NCI-H2107 treated with DMSO at 0.1 percent for 48 hours (cell line): ENCODE measurements around the gene GATB.

ENCODE experiments used
- DNase-seq: peaks from one replicate; lab custom pipeline; 2025; ENCODE audit not compliant: unreplicated experiment; lab: John Stamatoyannopoulos, UW

The GATB gene

DNA sequence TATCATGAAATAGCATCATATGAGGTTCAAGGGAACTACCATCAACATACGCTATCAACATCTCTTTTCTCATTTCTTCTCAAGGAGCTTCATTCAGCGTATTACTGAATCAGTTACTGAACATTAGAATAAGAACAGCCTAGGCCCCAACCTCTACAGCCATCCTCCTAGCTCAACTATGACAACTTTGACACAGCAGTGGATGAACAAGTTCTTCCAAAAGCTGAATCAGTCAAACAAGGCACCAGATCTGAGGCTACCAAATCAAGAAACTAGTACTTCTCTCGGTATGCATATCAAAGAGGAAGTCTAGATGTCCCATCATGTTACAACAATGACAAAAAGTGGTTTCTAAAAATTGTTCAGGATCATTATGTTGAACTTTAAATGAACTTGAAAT is 57.4 kb downstream of the GATB start:
- no peak for DNase-seq

GRCh38 chr4:151702256-151702655 is 58.6 kb downstream of the GATB start:
- no peak for DNase-seq

- DNase-seq, result no peak
Measured at GRCh38 chr4:151700566-151701316, 60.1 kb downstream of the GATB start.

DNA sequence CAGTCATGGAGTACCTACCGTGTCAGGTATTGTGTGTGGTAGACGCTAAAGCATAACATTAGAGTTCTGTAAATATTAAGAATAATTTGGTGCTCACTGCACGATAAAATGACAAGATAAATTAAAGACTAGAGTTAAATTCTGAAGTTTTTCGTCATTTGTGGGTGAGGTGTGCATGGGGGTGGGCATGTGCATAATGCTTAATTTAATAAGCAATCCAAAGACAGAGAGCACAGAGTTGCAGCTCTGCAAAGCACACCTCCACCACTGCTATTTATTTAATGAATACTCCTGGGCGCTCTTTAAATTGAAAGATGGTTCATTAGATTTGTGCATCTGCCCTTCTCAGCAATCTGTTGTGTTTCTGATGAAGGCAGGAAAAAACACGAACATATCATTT is 62.6 kb downstream of the GATB start:
- DNase-seq, result no peak

DNA sequence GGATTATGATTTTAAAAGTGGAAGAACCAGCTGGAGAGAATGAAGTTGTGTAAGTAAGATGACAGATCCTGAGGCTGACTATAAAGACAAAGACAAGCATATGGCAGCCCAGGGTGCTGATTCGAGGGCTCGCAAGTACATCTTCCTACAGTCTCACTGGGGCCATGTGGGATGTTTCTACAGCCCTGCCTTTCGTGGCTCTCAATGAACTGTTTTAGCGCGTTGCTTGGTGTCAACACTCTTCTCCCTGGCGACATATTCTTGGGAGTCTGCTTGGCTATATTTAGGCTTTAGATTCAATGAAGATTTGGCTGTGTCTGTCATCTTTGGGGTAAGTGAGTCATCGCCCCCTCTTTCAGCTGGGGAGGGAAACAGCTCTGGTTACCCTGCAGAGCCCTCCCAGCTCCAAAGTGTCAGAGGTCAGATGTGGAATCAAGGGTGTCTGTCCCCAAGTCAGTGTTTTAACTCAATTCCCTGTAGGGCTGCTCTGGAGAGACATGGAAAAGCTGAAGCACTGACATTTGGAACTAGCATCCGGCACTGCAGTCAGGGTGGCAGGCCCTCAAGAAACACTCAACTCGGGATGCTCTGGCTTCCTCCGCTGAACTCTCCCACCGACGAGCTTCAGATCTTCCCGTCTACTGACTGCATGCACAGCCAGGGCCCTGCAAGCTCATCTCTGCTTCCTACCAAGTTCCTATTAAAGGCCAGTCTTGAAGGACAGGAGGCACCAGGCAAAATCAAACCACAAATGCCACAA is 65.7 kb downstream of the GATB start:
- no peak for DNase-seq

DNA sequence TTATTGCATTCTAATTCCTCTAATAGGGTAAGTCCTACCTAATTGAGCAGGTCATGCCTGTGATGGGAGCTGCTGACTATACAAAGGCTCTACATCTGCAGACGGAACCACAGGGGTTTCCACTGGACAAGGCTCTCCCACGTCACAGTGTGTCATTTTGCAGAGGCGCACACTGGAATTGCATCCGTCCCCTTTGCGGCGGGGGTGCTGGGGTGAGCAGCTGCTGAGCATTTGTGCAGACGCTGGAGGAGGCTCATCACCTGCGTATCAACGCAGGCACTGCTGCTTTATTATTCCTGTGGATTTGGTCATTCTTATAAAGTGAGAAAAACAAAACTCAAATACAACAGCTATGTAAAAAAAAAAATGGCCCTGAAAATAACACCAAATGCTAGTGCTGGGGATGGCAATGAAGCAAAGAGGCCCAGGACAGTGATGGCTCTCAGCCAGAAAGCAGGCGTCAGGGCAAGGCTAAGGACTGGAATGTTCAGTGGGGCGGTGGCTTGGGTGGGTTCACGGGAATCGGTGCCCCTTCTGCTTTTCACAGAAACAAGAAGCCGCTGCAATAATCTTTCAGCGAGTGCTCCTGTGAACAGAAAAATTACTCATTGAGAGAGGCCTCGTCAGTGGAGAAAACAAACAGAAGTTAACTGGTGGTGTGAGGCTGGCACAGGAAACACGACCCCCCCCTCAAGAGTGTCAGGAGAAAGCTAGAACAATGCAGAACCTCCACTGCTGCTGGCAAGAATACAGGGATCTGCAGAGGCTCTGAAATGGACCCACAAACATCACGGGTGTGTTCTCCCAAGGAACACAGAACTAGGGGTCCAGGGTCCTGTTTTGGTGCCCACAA is 67.8 kb downstream of the GATB start:
- DNase-seq, result peak; percentile 14

- no peak for DNase-seq
Measured at GRCh38 chr4:151692443-151692782, 68.4 kb downstream of the GATB start.

GRCh38 chr4:151691639-151692442 is 69.0 kb downstream of the GATB start:
- DNase-seq, result no peak

GRCh38 chr4:151690876-151691275 is 69.9 kb downstream of the GATB start:
- DNase-seq, result no peak

- DNase-seq, result no peak
Measured at GRCh38 chr4:151690164-151690870, 70.5 kb downstream of the GATB start.

DNA sequence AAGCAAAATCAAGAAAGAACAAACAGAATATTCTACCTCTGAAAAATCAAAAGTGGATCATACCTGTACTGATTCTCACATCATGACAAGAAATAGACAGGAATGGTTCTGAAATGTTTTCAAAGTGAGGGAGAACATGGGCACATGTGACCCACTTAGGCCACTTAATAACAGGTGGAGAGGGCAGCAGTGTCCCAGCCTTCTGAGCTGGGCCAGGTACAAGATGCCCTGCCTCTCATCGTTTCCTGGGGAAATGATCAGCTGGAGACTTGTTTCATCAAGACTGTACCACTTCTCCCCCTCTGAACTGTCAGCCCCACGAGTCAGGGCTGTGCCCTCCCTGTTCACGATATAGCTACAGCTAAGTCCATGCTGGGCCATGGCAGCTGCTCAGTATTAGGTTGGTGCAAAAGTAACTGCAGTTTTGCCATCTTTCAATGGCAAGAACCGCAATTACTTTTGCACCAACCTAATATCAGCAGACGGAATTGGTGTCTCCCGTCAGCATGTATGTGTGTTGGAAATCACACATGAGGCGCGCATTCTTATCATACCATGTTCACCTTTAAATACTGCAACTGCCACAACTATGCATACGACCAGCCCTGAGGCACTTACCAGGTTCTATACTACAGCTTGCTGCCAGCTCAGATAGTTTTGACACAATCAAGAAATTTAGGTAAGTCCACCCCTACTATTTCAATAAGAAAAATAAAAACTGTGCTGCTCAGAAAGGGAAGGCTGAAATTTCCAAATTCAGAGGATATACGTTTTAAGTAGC is 71.4 kb downstream of the GATB start:
- no peak for DNase-seq

GRCh38 chr4:151688785-151689043 is 72.1 kb downstream of the GATB start:
- no peak for DNase-seq

- no peak for DNase-seq
Measured at GRCh38 chr4:151688003-151688784, 72.6 kb downstream of the GATB start.

DNA sequence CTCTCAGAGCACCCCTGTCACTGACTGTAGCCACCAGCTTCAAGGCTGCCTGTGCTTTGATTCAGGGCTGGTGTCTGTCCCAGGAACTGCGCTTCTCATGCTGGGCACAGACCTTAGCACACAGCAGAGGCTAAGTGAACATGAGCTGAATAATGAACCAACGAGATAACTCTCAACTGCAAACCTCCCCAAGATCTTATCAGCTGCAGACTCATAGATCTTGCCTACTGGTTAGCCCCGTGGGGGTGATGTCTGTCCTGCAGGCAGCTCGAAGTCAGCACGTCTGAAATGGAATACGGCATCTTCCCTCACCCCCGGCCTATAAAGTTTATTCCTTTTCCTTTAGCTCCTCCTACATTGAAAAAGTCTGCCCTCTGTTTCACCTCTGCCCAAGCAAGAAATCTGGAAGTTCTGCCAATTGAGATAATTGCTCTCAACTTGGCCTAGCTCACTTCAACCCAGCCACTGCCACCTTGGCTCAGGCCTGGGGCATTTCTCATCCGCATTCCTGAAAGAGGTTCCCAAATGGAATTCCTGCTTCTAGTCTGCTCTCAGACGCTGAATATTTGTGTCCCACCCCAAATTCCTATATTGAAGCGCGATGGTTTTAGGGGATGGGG is 73.7 kb downstream of the GATB start:
- no peak for DNase-seq

GRCh38 chr4:151685303-151685702 is 75.5 kb downstream of the GATB start:
- DNase-seq, result no peak

GRCh38 chr4:151681085-151681484 is 79.7 kb downstream of the GATB start:
- no peak for DNase-seq

GRCh38 chr4:151679231-151679630 is 81.6 kb downstream of the GATB start:
- no peak for DNase-seq

- peak; percentile 54 for DNase-seq
Measured at GRCh38 chr4:151678048-151678872, 82.5 kb downstream of the GATB start.
